ENCODE data around the gene GNL2. TPM values are rescaled to one million over a fixed set of nuclear protein-coding genes. Genes with fewer than 3 reads are reported as not detected.
"Not testable (repeated sequence)": the region's sequence is repeated elsewhere in the genome, so short reads cannot be mapped to it uniquely, and the experiment has no call there.

Gene GNL2
- total and polyA plus RNA-seq, 9 of the 15 experiments (the other 6 are each of a cell fraction or from before 2014, with no cell fraction given): 156 to 371 (median 263) TPM

DNA sequence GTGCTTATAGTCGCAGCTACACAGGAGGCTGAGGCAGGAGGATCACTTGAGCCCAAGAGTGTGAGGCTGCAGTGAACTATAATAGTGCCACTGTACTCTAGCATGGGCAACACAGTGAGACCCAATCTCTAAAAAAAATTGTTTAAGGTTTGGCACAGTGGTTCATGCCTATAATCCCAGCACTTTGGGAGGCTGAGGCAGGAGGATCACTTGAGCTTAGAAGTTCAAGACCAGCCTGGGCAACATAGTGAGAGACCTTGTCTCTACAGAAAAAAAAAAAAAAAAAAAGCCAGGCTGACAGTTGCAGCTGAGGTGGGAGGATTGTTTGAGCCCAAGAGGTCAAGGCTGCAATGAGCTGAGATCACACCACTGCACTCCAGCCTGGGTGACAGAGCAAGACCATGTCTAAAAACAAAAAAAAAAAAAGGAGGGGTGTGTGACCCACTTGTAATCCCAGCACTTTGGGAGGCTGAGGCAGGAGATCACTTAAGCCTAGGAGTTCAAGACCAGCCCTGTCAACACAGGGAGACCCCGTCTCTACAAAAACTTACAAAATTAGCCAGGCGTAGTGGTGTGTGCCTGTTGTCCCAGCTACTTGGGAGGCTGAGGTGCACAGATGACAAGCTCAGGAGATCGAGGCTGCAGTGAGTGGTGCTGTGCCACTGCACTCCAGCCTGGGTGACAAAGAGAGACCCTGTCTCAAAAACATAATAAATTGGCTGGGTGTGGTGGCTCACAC, 63.1 kb downstream of the GNL2 start:
- H3K4me2 ChIP-seq (ENCODE audit: insufficient read depth, low read length); H3K4me3 ChIP-seq; H3K27me3 ChIP-seq (ENCODE audit: control insufficient read depth in 2 of 2, insufficient read depth in 2 of 2, low read length in 2 of 2); H3K9ac ChIP-seq (ENCODE audit: insufficient read depth in 1 of 2, low read depth in 2 of 2, low read length in 2 of 2); H2AFZ ChIP-seq (ENCODE audit: low read depth, low read length); BruUV-seq (replicated peaks); CTCF ChIA-PET (ENCODE audit: low intra/inter-chr PET ratio); H3K27ac ChIP-seq (ENCODE audit: extremely low read depth, low read depth, low read length); H3K79me2 ChIP-seq (ENCODE audit: control insufficient read depth, insufficient read depth, low read length); H3K4me1 ChIP-seq (replicated peaks in 1 of 2; ENCODE audit: control insufficient read depth in 2 of 2, insufficient read depth in 2 of 2, low read length in 2 of 2); FAIRE-seq; intact Hi-C loops (cut with micrococcal nuclease); in situ Hi-C loops (cut with MboI); DNase-seq (ENCODE audit: extremely low read depth in 1 of 4, low spot score in 3 of 4); H4K20me1 ChIP-seq (replicated peaks; ENCODE audit: control insufficient read depth, insufficient read depth, low read length); H3K9me1 ChIP-seq (ENCODE audit: control insufficient read depth, insufficient read depth, low read length); H3K9me3 ChIP-seq (replicated peaks; ENCODE audit: control insufficient read depth, insufficient read depth, low read depth, low read length): not testable (repeated sequence)
- POLR2A ChIA-PET: interaction anchor here (0.7 to 1.2 kb wide), 3 partner anchors 11 to 18 kb away, joined by 3 to 4 read pairs (median 4); no protein-coding TSS in a partner anchor
- TF ChIP-seq ZNF121 (CRISPR knock-in tag; conservative IDR thresholded peaks at IDR 0.05) (0 out of 2 replicates have a peak, but pooled peaks have one; percentile 9), BCOR (IDR thresholded peaks at IDR 0.05) (peak; percentile 28; the same call in 1 of the 2 replicates), ZNF384 (IDR thresholded peaks at IDR 0.05; ENCODE audit: low read depth, low read length) (peak; percentile 78)
- TF ChIP-seq, protein P1, sequence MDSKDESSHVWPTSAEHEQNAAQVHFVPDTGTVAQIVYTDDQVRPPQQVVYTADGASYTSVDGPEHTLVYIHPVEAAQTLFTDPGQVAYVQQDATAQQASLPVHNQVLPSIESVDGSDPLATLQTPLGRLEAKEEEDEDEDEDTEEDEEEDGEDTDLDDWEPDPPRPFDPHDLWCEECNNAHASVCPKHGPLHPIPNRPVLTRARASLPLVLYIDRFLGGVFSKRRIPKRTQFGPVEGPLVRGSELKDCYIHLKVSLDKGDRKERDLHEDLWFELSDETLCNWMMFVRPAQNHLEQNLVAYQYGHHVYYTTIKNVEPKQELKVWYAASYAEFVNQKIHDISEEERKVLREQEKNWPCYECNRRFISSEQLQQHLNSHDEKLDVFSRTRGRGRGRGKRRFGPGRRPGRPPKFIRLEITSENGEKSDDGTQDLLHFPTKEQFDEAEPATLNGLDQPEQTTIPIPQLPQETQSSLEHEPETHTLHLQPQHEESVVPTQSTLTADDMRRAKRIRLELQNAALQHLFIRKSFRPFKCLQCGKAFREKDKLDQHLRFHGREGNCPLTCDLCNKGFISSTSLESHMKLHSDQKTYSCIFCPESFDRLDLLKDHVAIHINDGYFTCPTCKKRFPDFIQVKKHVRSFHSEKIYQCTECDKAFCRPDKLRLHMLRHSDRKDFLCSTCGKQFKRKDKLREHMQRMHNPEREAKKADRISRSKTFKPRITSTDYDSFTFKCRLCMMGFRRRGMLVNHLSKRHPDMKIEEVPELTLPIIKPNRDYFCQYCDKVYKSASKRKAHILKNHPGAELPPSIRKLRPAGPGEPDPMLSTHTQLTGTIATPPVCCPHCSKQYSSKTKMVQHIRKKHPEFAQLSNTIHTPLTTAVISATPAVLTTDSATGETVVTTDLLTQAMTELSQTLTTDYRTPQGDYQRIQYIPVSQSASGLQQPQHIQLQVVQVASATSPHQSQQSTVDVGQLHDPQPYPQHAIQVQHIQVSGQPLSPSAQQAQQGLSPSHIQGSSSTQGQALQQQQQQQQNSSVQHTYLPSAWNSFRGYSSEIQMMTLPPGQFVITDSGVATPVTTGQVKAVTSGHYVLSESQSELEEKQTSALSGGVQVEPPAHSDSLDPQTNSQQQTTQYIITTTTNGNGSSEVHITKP (IDR thresholded peaks at IDR 0.05; ENCODE audit: partially characterized antibody): peak; percentile 72
- ATAC-seq: peak; percentile 57
- 63% methylated on average over 4 of the region's 4 CpGs for WGBS (ENCODE audit: insufficient coverage, low coverage, missing lambda C conversion rate)
- peaks cover 27% of the 10 kb centered on the region for H3K36me3 ChIP-seq (ENCODE audit: control insufficient read depth, insufficient read depth, low read length)
